GM12878 (cell line): ENCODE results near the gene SFI1. TPM values are rescaled to one million over a fixed set of nuclear protein-coding genes. Genes with fewer than 3 reads are reported as not detected.

ENCODE experiments used
- ATAC-seq: fragments of 200-7000 bp; cut with Tn5 transposase; 3 replicates; pipeline ENCODE4 v1.9.1; 2020; ENCODE audit warnings: mild to moderate bottlenecking, moderate library complexity
- BruUV-seq: library from RNA; stranded (reverse); fragments of 400-500 nt; replicated peaks from 2 replicates; lab custom pipeline; 2021; lab: Mats Ljungman, UMichigan
- CTCF ChIA-PET: fragments of 300-600 bp; sonication (Branson Sonifier 250); formaldehyde crosslinking; extraction: SDS; loops from one replicate; lab custom pipeline; 2021; ENCODE audit warnings: inconsistent platforms; lab: Yijun Ruan, JAX
- POLR2A ChIA-PET: fragments of 350-600 bp; formaldehyde crosslinking; extraction: SDS; loops from one replicate; lab custom pipeline; 2021; ENCODE audit warnings: inconsistent platforms; lab: Charles Lee
- RAD21 ChIA-PET: fragments of 300-600 bp; sonication (Branson Sonifier 250); formaldehyde crosslinking; loops from one replicate; lab custom pipeline; 2023; ENCODE audit warnings: antibody characterized with exemption; ENCODE audit not compliant: unreplicated experiment; lab: Charles Lee
- SMC1A ChIA-PET: fragments of 300-600 bp; sonication (Branson Sonifier 250); formaldehyde crosslinking; loops from one replicate; lab custom pipeline; 2023; ENCODE audit not compliant: unreplicated experiment, uncharacterized antibody; lab: Charles Lee
- DNase-seq: peaks from one replicate; pipeline ENCODE4 v3.0.0-alpha.2; 2011; ENCODE audit warnings: low read depth, low spot score
- FAIRE-seq: peaks from 3 replicates; lab custom pipeline; 2011; peaks lifted over from hg19 to GRCh38; lab: Jason Lieb, UNC
- H2AFZ ChIP-seq: 2 replicates; pipeline ENCODE4 v1.6.0; 2011; ENCODE audit warnings: low read depth, low read length, control low read depth; ENCODE audit not compliant: control insufficient read depth
- H3K27ac ChIP-seq: 2 replicates; pipeline ENCODE4 v1.5.1; 2011; ENCODE audit warnings: control low read depth; ENCODE audit not compliant: control insufficient read depth, insufficient read depth
- H3K27me3 ChIP-seq, 2 experiments: replicated peaks in 1 of 2; 2 replicates each; pipeline versions ENCODE4 v1.6.0 to v1.6.1; 2011; ENCODE audit warnings: low read length in 1 of 2; ENCODE audit not compliant: control insufficient read depth in 2 of 2, insufficient read depth in 2 of 2
- H3K36me3 ChIP-seq, 2 experiments: 2 replicates each; pipeline ENCODE4 v1.5.1; 2011; ENCODE audit warnings: low read length in 1 of 2; ENCODE audit not compliant: control insufficient read depth in 2 of 2, insufficient read depth in 2 of 2
- H3K4me1 ChIP-seq: 2 replicates; pipeline ENCODE4 v1.6.1; 2011; ENCODE audit warnings: mild to moderate bottlenecking, low read length, moderate library complexity, mixed read lengths; ENCODE audit not compliant: control insufficient read depth, insufficient read depth
- H3K4me2 ChIP-seq: 2 replicates; pipeline ENCODE4 v1.6.0; 2011; ENCODE audit warnings: control low read depth; ENCODE audit not compliant: control insufficient read depth, insufficient read depth
- H3K4me3 ChIP-seq: fragments of 200-600 bp; sonication (generic); 2 replicates; pipeline ENCODE4 v1.5.1; 2016
- H3K79me2 ChIP-seq: 2 replicates; pipeline ENCODE4 v1.6.0; 2011; ENCODE audit warnings: low read length; ENCODE audit not compliant: control insufficient read depth, insufficient read depth
- H3K9ac ChIP-seq: 2 replicates; pipeline ENCODE4 v1.8.0; 2011; ENCODE audit warnings: low read length, control low read depth, mixed read lengths; ENCODE audit not compliant: control insufficient read depth, insufficient read depth
- H3K9me3 ChIP-seq: replicated peaks from 3 replicates; pipeline ENCODE4 v1.5.1; 2011; ENCODE audit warnings: mild to moderate bottlenecking, low read length; ENCODE audit not compliant: control insufficient read depth, insufficient read depth
- H4K20me1 ChIP-seq: 2 replicates; pipeline ENCODE4 v1.6.0; 2011; ENCODE audit not compliant: control insufficient read depth, insufficient read depth
- BCL3 ChIP-seq: IDR thresholded peaks from 2 replicates; pipeline ENCODE4 v1.6.1; 2011; ENCODE audit warnings: borderline replicate concordance, low read depth, mild to moderate bottlenecking, moderate library complexity, low read length; ENCODE audit not compliant: insufficient read depth, poor library complexity, severe bottlenecking
- BHLHE40 ChIP-seq, 2 experiments: fragments of 450-650 bp in 1 of 2; IDR thresholded peaks; 2 replicates each; pipeline ENCODE4 v1.6.1; 2011 to 2017; ENCODE audit warnings: low read depth in 2 of 2, borderline replicate concordance in 1 of 2, improper control_type of control experiment in 1 of 2, low read length in 1 of 2, mild to moderate bottlenecking in 1 of 2
- BMI1 ChIP-seq: fragments of 450-650 bp; IDR thresholded peaks from 2 replicates; pipeline ENCODE4 v1.6.1; 2016; ENCODE audit warnings: mild to moderate bottlenecking, moderate library complexity, borderline replicate concordance
- CBFB ChIP-seq: IDR thresholded peaks from 2 replicates; pipeline ENCODE4 v1.6.1; 2016; ENCODE audit warnings: antibody characterized with exemption, low read depth
- CBX3 ChIP-seq: fragments of 200-600 bp; sonication (generic); IDR thresholded peaks from 2 replicates; pipeline ENCODE4 v1.6.1; 2016; ENCODE audit warnings: low read depth, borderline replicate concordance
- DPF2 ChIP-seq: fragments of 450-650 bp; IDR thresholded peaks from 2 replicates; pipeline ENCODE4 v1.6.1; 2017; ENCODE audit warnings: mild to moderate bottlenecking
- FOS ChIP-seq: IDR thresholded peaks from 3 replicates; pipeline ENCODE4 v1.6.1; 2011; ENCODE audit warnings: borderline replicate concordance; ENCODE audit not compliant: insufficient read length; ENCODE audit errors: extremely low read depth
- IRF3 ChIP-seq: fragments of 450-650 bp; IDR thresholded peaks from 2 replicates; pipeline ENCODE4 v1.6.1; 2014; ENCODE audit warnings: mild to moderate bottlenecking
- MEF2A ChIP-seq: IDR thresholded peaks from 2 replicates; pipeline ENCODE4 v1.6.1; 2011; ENCODE audit warnings: low read depth, mild to moderate bottlenecking, low read length, moderate library complexity; ENCODE audit not compliant: insufficient read depth
- NFIC ChIP-seq: IDR thresholded peaks from 2 replicates; pipeline ENCODE4 v1.6.1; 2012; ENCODE audit warnings: low read depth, mild to moderate bottlenecking, inconsistent platforms, low read length, moderate library complexity
- PKNOX1 ChIP-seq: fragments of 450-650 bp; IDR thresholded peaks from 2 replicates; pipeline ENCODE4 v1.6.1; 2016; ENCODE audit warnings: mild to moderate bottlenecking
- RAD51 ChIP-seq: fragments of 450-650 bp; IDR thresholded peaks from 2 replicates; pipeline ENCODE4 v1.6.1; 2016; ENCODE audit warnings: moderate library complexity, mild to moderate bottlenecking, inconsistent platforms
- SREBF1 ChIP-seq: IDR thresholded peaks from 2 replicates; pipeline ENCODE4 v1.6.1; 2012; ENCODE audit warnings: mild to moderate bottlenecking, low read length
- ZSCAN29 ChIP-seq: fragments of 450-650 bp; IDR thresholded peaks from 2 replicates; pipeline ENCODE4 v1.6.1; 2017; ENCODE audit warnings: mild to moderate bottlenecking, moderate library complexity
- WGBS: methylation state at CpG from one replicate; pipeline ENCODE4 v1.1.6; 2016; ENCODE audit warnings: low lambda C conversion rate; ENCODE audit not compliant: insufficient replicate concordance, insufficient coverage; ENCODE audit errors: missing lambda C conversion rate; 5-methylcytosine and 5-hydroxymethylcytosine counted together
- in situ Hi-C: fragments of 300-500 bp; cut with MboI; formaldehyde crosslinking; loops from 9 replicates; pipeline ENCODE4 v1.14.3; 2018; ENCODE audit warnings: mixed read lengths
- intact Hi-C: fragments of 100-400 bp; cut with micrococcal nuclease; formaldehyde crosslinking; loops from one replicate; pipeline ENCODE4 v1.14.2; 2022; ENCODE audit not compliant: unreplicated experiment
- polyA plus RNA-seq, 11 experiments: library from polyadenylated mRNA; depleted of rRNA in 4 of 11; unstranded in 6 of 11; stranded (reverse) in 5 of 11; fragments of >200 nt; fragmentation: Nextera tagmentation in 4 of 11; fragmentation: Illumina TruSeq in 1 of 11; extraction: Ambion mirVana in 4 of 11; extraction: Trizol in 1 of 11; gene quantifications; 1 replicate in 1 of 11; 2 replicates in 10 of 11; pipeline versions ENCODE4 v1.2.1 to v1.2.3, GENCODE V29; 2011 to 2016; ENCODE audit warnings: inconsistent platforms in 2 of 11, missing spikeins in 2 of 11, low read depth in 1 of 11
- total RNA-seq, 4 experiments: library from RNA; depleted of rRNA in 3 of 4; stranded (reverse); fragments of >200 nt in 3 of 4; fragmentation: Illumina TruSeq in 1 of 4; extraction: Trizol in 1 of 4; gene quantifications; 2 replicates each; pipeline versions ENCODE4 v1.2.1 to v1.2.3, GENCODE V29; 2013 to 2021
- TF ChIP-seq, protein P1 (sequence below): fragments of 450-650 bp; formaldehyde crosslinking; IDR thresholded peaks from 2 replicates; pipeline ENCODE4 v1.4.0; 2022; ENCODE audit warnings: mild to moderate bottlenecking, moderate library complexity

The SFI1 gene
- total and polyA plus RNA-seq, 10 of the 15 experiments (the other 5 are each of a cell fraction or from before 2014, with no cell fraction given), result 6.3 to 70.1 (median 30.4) TPM

DNA sequence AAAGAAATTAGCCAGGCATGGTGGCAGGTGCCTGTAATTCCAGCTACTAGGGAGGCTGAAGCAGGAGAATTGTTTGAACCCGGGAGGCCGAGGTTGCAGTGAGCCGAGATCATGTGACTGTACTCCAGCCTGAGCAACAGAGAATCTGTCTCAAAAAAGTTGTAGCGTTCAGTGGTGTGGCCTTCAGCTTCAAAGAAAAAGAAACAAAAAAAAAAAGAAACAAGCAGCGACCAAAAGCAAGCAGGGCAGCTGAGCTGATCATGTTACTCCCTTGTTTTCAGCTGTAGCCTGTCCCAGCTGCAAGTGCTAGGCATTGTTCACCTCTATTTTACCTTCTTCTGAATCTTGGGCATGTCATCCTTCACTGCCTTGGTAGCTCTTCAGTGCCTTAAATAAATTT is 37.0 kb downstream of the SFI1 start:
- DNase-seq (no peak), ATAC-seq (no peak), FAIRE-seq (no peak)
- H3K4me3 ChIP-seq, result no peak overlapping the region
- no peaks in the 10 kb centered on the region for H3K27me3 ChIP-seq
- SMC1A ChIA-PET, result interaction anchor here (0.8 to 2.5 kb wide), 2 partner anchors 12 to 42 kb away, joined by 3 to 7 read pairs; no protein-coding TSS in a partner anchor
- RAD21 ChIA-PET, result interaction anchor here (0.6 to 1.3 kb wide), 3 partner anchors 12 to 41 kb away, joined by 3 read pairs; no protein-coding TSS in a partner anchor
- WGBS, result 100% methylated on average over 5 of the region's 5 CpGs
- peaks cover 26% of the 10 kb centered on the region for H3K4me1 ChIP-seq
- H3K27ac ChIP-seq, result no peak overlapping the region
- POLR2A ChIA-PET, result interaction anchor here (0.5 to 1.2 kb wide), 3 partner anchors 8 to 33 kb away, joined by 3 read pairs; no protein-coding TSS in a partner anchor
- no TSS peak for BruUV-seq
- no peaks in the 10 kb centered on the region for H3K9me3 ChIP-seq
- no peaks in the 10 kb centered on the region for H4K20me1 ChIP-seq
- CTCF ChIA-PET, result interaction anchor here (0.9 to 1.5 kb wide), 2 partner anchors 21 to 82 kb away, joined by 3 to 4 read pairs; no protein-coding TSS in a partner anchor
- no peak overlapping the region for H3K4me2 ChIP-seq
- in situ Hi-C loops, result no loop called here
- peaks cover 0 to 13% of the 10 kb centered on the region in 2 experiments; a peak in 2 of 4 replicates for H3K36me3 ChIP-seq
- intact Hi-C loops, result no loop called here
- H3K9ac ChIP-seq, result no peak overlapping the region
- H2AFZ ChIP-seq, result no peak overlapping the region
- H3K79me2 ChIP-seq, result no peaks in the 10 kb centered on the region
- TF ChIP-seq NFIC (no peak), CBX3 (no peak), FOS (no peak), SREBF1 (no peak), DPF2 (no peak), BCL3 (no peak), RAD51 (no peak), CBFB (no peak), ZSCAN29 (no peak), BHLHE40 (IDR thresholded peaks at IDR 0.05; ENCODE audit: borderline replicate concordance in 1 of 2, low read depth in 2 of 2, low read length in 1 of 2) (no peak), MEF2A (no peak), PKNOX1 (no peak), BMI1 (no peak), IRF3 (no peak)
- TF ChIP-seq, protein P1, sequence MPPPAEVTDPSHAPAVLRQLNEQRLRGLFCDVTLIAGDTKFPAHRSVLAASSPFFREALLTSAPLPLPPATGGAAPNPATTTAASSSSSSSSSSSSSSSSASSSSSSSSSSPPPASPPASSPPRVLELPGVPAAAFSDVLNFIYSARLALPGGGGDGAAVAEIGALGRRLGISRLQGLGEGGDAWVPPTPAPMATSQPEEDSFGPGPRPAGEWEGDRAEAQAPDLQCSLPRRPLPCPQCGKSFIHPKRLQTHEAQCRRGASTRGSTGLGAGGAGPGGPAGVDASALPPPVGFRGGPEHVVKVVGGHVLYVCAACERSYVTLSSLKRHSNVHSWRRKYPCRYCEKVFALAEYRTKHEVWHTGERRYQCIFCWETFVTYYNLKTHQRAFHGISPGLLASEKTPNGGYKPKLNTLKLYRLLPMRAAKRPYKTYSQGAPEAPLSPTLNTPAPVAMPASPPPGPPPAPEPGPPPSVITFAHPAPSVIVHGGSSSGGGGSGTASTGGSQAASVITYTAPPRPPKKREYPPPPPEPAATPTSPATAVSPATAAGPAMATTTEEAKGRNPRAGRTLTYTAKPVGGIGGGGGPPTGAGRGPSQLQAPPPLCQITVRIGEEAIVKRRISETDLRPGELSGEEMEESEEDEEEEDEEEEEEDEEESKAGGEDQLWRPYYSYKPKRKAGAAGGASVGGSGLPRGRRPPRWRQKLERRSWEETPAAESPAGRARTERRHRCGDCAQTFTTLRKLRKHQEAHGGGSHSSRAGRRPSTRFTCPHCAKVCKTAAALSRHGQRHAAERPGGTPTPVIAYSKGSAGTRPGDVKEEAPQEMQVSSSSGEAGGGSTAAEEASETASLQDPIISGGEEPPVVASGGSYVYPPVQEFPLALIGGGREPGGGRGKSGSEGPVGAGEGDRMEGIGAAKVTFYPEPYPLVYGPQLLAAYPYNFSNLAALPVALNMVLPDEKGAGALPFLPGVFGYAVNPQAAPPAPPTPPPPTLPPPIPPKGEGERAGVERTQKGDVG (CRISPR knock-in tag), result no peak
